HepG2 (cell line): ENCODE results near the gene SIRPA. TPM values are rescaled to one million over a fixed set of nuclear protein-coding genes. Genes with fewer than 3 reads are reported as not detected.

Experiments used
- CENPBD1 ChIP-seq: sonication (generic); formaldehyde crosslinking; IDR thresholded peaks from 2 replicates; pipeline ENCODE4 v1.8.0; 2022; ENCODE audit warnings: missing genetic modification reagents, low read depth, mild to moderate bottlenecking, borderline replicate concordance
- EEA1 ChIP-seq: sonication (generic); formaldehyde crosslinking; IDR thresholded peaks from 2 replicates; pipeline ENCODE4 v1.5.1; 2020; ENCODE audit warnings: mild to moderate bottlenecking, missing genetic modification reagents, borderline replicate concordance
- EP300 ChIP-seq, 3 experiments: sonication (generic) in 1 of 3; formaldehyde crosslinking in 1 of 3; IDR thresholded peaks; 2 replicates each; pipeline versions ENCODE4 v1.5.1 to v1.6.1; 2011 to 2020; ENCODE audit warnings: low read depth in 2 of 3, low read length in 2 of 3, borderline replicate concordance in 1 of 3, improper control_type of control experiment in 1 of 3, mild to moderate bottlenecking in 1 of 3, missing genetic modification reagents in 1 of 3, moderate library complexity in 1 of 3
- FOXP4 ChIP-seq: sonication (generic); formaldehyde crosslinking; IDR thresholded peaks from 2 replicates; pipeline ENCODE4 v1.4.0; 2020; ENCODE audit warnings: missing genetic modification reagents
- MAF1 ChIP-seq: sonication (generic); formaldehyde crosslinking; IDR thresholded peaks from 2 replicates; pipeline ENCODE4 v1.5.0; 2020; ENCODE audit warnings: missing genetic modification reagents, borderline replicate concordance
- NPAS2 ChIP-seq: sonication (generic); formaldehyde crosslinking; IDR thresholded peaks from 2 replicates; pipeline ENCODE4 v1.8.0; 2022; ENCODE audit warnings: mild to moderate bottlenecking, missing genetic modification reagents, borderline replicate concordance
- RFXAP ChIP-seq: sonication (generic); formaldehyde crosslinking; IDR thresholded peaks from 2 replicates; pipeline ENCODE4 v1.4.0; 2020; ENCODE audit warnings: missing genetic modification reagents, borderline replicate concordance
- SNAPC4 ChIP-seq: sonication (generic); formaldehyde crosslinking; IDR thresholded peaks from 2 replicates; pipeline ENCODE4 v1.4.0; 2020; ENCODE audit warnings: mild to moderate bottlenecking, missing genetic modification reagents
- SPEN ChIP-seq: sonication (generic); formaldehyde crosslinking; IDR thresholded peaks from 2 replicates; pipeline ENCODE4 v1.5.1; 2020; ENCODE audit warnings: low read depth, mild to moderate bottlenecking, missing genetic modification reagents
- ZNF280B ChIP-seq: sonication (generic); formaldehyde crosslinking; IDR thresholded peaks from 2 replicates; pipeline ENCODE4 v1.5.0; 2020; ENCODE audit warnings: missing genetic modification reagents, mild to moderate bottlenecking, borderline replicate concordance
- ZNF362 ChIP-seq: sonication (generic); formaldehyde crosslinking; IDR thresholded peaks from 2 replicates; pipeline ENCODE4 v1.4.0; 2020; ENCODE audit warnings: missing genetic modification reagents, mild to moderate bottlenecking, borderline replicate concordance
- ZNF577 ChIP-seq: sonication (generic); formaldehyde crosslinking; IDR thresholded peaks from 2 replicates; pipeline ENCODE4 v1.4.0; 2020; ENCODE audit warnings: mild to moderate bottlenecking, low read depth, missing genetic modification reagents, borderline replicate concordance
- polyA plus RNA-seq, 8 experiments: library from polyadenylated mRNA; depleted of rRNA in 3 of 8; stranded (reverse) in 7 of 8; unstranded in 1 of 8; fragments of >200 nt; fragmentation: Illumina TruSeq in 4 of 8; extraction: Trizol in 4 of 8; gene quantifications; 2 replicates each; pipeline versions ENCODE4 v1.2.1 to v1.2.3, GENCODE V29; 2011 to 2016; ENCODE audit warnings: low read depth in 4 of 8, missing spikeins in 1 of 8, mixed read lengths in 1 of 8; ENCODE audit not compliant: insufficient read depth in 1 of 8
- total RNA-seq, 5 experiments: library from RNA; depleted of rRNA; stranded (reverse); fragments of >200 nt; fragmentation: Illumina TruSeq; extraction: Trizol; gene quantifications; 2 replicates each; pipeline ENCODE4 v1.2.3, GENCODE V29; 2016; ENCODE audit warnings: low read depth in 1 of 5

Gene SIRPA
- total and polyA plus RNA-seq, 2 of the 13 experiments (the other 11 are each of a cell fraction or from before 2014, with no cell fraction given), result 7.2 to 17.6 TPM

GRCh38 chr20:1965520-1966351, 70.5 kb downstream of the SIRPA start (continued):
- TF ChIP-seq ZNF280B (CRISPR knock-in tag) (peak; percentile 97), EEA1 (CRISPR knock-in tag) (no peak; the same call in 1 of the 2 replicates), RFXAP (CRISPR knock-in tag) (no peak), SNAPC4 (CRISPR knock-in tag) (no peak), ZNF362 (CRISPR knock-in tag) (no peak), EP300 (IDR thresholded peaks at IDR 0.05; ENCODE audit: low read depth in 2 of 2, low read length in 2 of 2) (0 out of 4 replicates have a peak, but pooled peaks of 1 of the 2 experiments have one; percentile 29), EP300 (CRISPR knock-in tag; IDR thresholded peaks at IDR 0.05; ENCODE audit: borderline replicate concordance) (no peak), CENPBD1 (CRISPR knock-in tag) (peak; percentile 56; the same call in 1 of the 2 replicates), ZNF577 (CRISPR knock-in tag) (no peak), FOXP4 (CRISPR knock-in tag) (no peak), SPEN (CRISPR knock-in tag) (no peak), NPAS2 (CRISPR knock-in tag) (no peak), MAF1 (CRISPR knock-in tag) (no peak)
